Kidney epithelial cell (primary cell): ENCODE measurements around the gene SDK2. TPM values are rescaled to one million over a fixed set of nuclear protein-coding genes. Genes with fewer than 3 reads are reported as not detected.

ENCODE experiments used
- DNase-seq: peaks from one replicate; pipeline ENCODE4 v3.0.0-alpha.2; 2010; ENCODE audit warnings: low read depth
- H3K27me3 ChIP-seq: 2 replicates; pipeline ENCODE4 v1.6.0; 2011; ENCODE audit warnings: low read length; ENCODE audit not compliant: control insufficient read depth, insufficient read depth
- H3K36me3 ChIP-seq: 2 replicates; pipeline ENCODE4 v1.5.1; 2011; ENCODE audit warnings: low read length; ENCODE audit not compliant: control insufficient read depth, insufficient read depth
- H3K4me3 ChIP-seq: 2 replicates; pipeline ENCODE4 v1.5.1; 2011; ENCODE audit warnings: low read depth, mild to moderate bottlenecking, control low read depth, low read length
- CTCF ChIP-seq: IDR thresholded peaks from 2 replicates; pipeline ENCODE4 v1.5.1; 2011; ENCODE audit warnings: mild to moderate bottlenecking, moderate library complexity, low read length, control low read depth, inconsistent platforms; ENCODE audit not compliant: insufficient read depth, poor library complexity, severe bottlenecking
- total RNA-seq: library from RNA; depleted of rRNA; stranded (reverse); fragments of >200 nt; gene quantifications from 2 replicates; pipeline ENCODE4 v1.2.3, GENCODE V29; 2015

Gene SDK2
- total RNA-seq, 1 donor from 2014 or later, result 1.2 TPM

- no peak for DNase-seq
- Histone ChIP-seq H3K27me3 (no peaks in the 10 kb centered on the region), H3K36me3 (no peaks in the 10 kb centered on the region), H3K4me3 (no peak overlapping the region)
- no peak for TF ChIP-seq CTCF
These were observed 34.8 kb upstream of the SDK2 start for GRCh38 chr17:73678999-73679398.

- no peak for DNase-seq
- no peak overlapping the region for H3K4me3 ChIP-seq
- peaks cover 3% of the 10 kb centered on the region for H3K27me3 ChIP-seq
- no peaks in the 10 kb centered on the region for H3K36me3 ChIP-seq
- no peak for TF ChIP-seq CTCF
These were observed 25.5 kb upstream of the SDK2 start for GRCh38 chr17:73669771-73670170.

- H3K27me3 ChIP-seq, result peaks cover 3% of the 10 kb centered on the region
- H3K4me3 ChIP-seq, result no peak overlapping the region
- no peaks in the 10 kb centered on the region for H3K36me3 ChIP-seq
- DNase-seq, result no peak
- TF ChIP-seq CTCF, result no peak
These were observed 23.1 kb upstream of the SDK2 start for GRCh38 chr17:73667181-73667959.

- TF ChIP-seq CTCF, result no peak
- H3K36me3 ChIP-seq, result no peaks in the 10 kb centered on the region
- peaks cover 3% of the 10 kb centered on the region for H3K27me3 ChIP-seq
- no peak for DNase-seq
- no peak overlapping the region for H3K4me3 ChIP-seq
These were observed 19.4 kb upstream of the SDK2 start for GRCh38 chr17:73663614-73664013.

GRCh38 chr17:73660366-73660765 is 16.1 kb upstream of the SDK2 start:
- Histone ChIP-seq H3K4me3 (no peak overlapping the region), H3K27me3 (no peaks in the 10 kb centered on the region), H3K36me3 (no peaks in the 10 kb centered on the region)
- TF ChIP-seq CTCF, result no peak
- no peak for DNase-seq
